GM10266 (cell line): ENCODE data around the gene NASP.

ENCODE experiments used
- DNase-seq: peaks from one replicate; pipeline ENCODE4 v3.0.0; 2012; ENCODE audit errors: extremely low spot score
- CTCF ChIP-seq: IDR thresholded peaks from 2 replicates; pipeline ENCODE4 v1.5.1; 2012; ENCODE audit warnings: mild to moderate bottlenecking, low read depth; ENCODE audit not compliant: control insufficient read depth, insufficient read depth; ENCODE audit errors: missing control alignments

NASP gene

GRCh38 chr1:45667321-45668111, 83.7 kb downstream of the NASP start:
- DNase-seq, result no peak
- no peak for TF ChIP-seq CTCF
